IPS DF 6.9 (cell line): ENCODE data around the gene TMEM132C.

Source experiments
- DNase-seq: peaks from one replicate; pipeline ENCODE4 v3.0.0-alpha.2; 2013; ENCODE audit warnings: low read depth, low spot score
- H3K27ac ChIP-seq: one replicate; pipeline ENCODE4 v1.5.1; 2013; ENCODE audit warnings: low read length, control low read depth
- H3K27me3 ChIP-seq: 2 replicates; pipeline ENCODE4 v1.6.1; 2013; ENCODE audit warnings: mild to moderate bottlenecking, low read length; ENCODE audit not compliant: control insufficient read depth, insufficient read depth
- H3K36me3 ChIP-seq: 2 replicates; pipeline ENCODE4 v1.6.1; 2013; ENCODE audit warnings: low read length; ENCODE audit not compliant: control insufficient read depth, insufficient read depth
- H3K4me1 ChIP-seq: 2 replicates; pipeline ENCODE4 v1.6.1; 2013; ENCODE audit warnings: low read length; ENCODE audit not compliant: control insufficient read depth, insufficient read depth
- H3K4me3 ChIP-seq: 2 replicates; pipeline ENCODE4 v1.5.1; 2013; ENCODE audit warnings: mild to moderate bottlenecking, low read length
- H3K9me3 ChIP-seq: 2 replicates; pipeline ENCODE4 v1.6.1; 2013; ENCODE audit warnings: low read length, inconsistent platforms; ENCODE audit not compliant: control insufficient read depth, insufficient read depth
- WGBS: extraction: QIAGEN DNeasy Blood & Tissue Kit; methylation state at CpG from one replicate; pipeline ENCODE4 v1.1.7; 2013; ENCODE audit warnings: mixed read lengths, missing lambda C conversion rate; ENCODE audit not compliant: insufficient read length, insufficient coverage; 5-methylcytosine and 5-hydroxymethylcytosine counted together

Gene TMEM132C

GRCh38 chr12:128643155-128643554 is 376.2 kb downstream of the TMEM132C start:
- Histone ChIP-seq H3K36me3 (no peaks in the 10 kb centered on the region), H3K4me1 (no peaks in the 10 kb centered on the region), H3K27me3 (no peaks in the 10 kb centered on the region), H3K4me3 (no peak overlapping the region), H3K9me3 (peaks cover 7% of the 10 kb centered on the region), H3K27ac (no peak overlapping the region)
- no CpG with 5 or more reads among the region's 12 CpGs for WGBS
- DNase-seq, result no peak

- peaks cover 12% of the 10 kb centered on the region for H3K9me3 ChIP-seq
- no peaks in the 10 kb centered on the region for H3K27me3 ChIP-seq
- no peak overlapping the region for H3K4me3 ChIP-seq
- no peaks in the 10 kb centered on the region for H3K4me1 ChIP-seq
- WGBS, result no CpG with 5 or more reads among the region's 15 CpGs
- no peaks in the 10 kb centered on the region for H3K36me3 ChIP-seq
- peak; percentile 4 for DNase-seq
- no peak overlapping the region for H3K27ac ChIP-seq
These were observed 377.8 kb downstream of the TMEM132C start for GRCh38 chr12:128644664-128645296.

GRCh38 chr12:128649902-128650301 is 382.9 kb downstream of the TMEM132C start:
- Histone ChIP-seq H3K9me3 (peaks cover 23% of the 10 kb centered on the region), H3K27ac (no peak overlapping the region), H3K27me3 (no peaks in the 10 kb centered on the region), H3K4me1 (no peaks in the 10 kb centered on the region), H3K4me3 (no peak overlapping the region), H3K36me3 (no peaks in the 10 kb centered on the region)
- no peak for DNase-seq
- no CpG with 5 or more reads among the region's 1 CpG for WGBS

GRCh38 chr12:128652136-128652751 is 385.3 kb downstream of the TMEM132C start:
- H3K4me3 ChIP-seq, result no peak overlapping the region
- no peaks in the 10 kb centered on the region for H3K4me1 ChIP-seq
- no peak for DNase-seq
- no CpG with 5 or more reads among the region's 17 CpGs for WGBS
- peaks cover 33% of the 10 kb centered on the region for H3K9me3 ChIP-seq
- no peak overlapping the region for H3K27ac ChIP-seq
- no peaks in the 10 kb centered on the region for H3K36me3 ChIP-seq
- no peaks in the 10 kb centered on the region for H3K27me3 ChIP-seq

- Histone ChIP-seq H3K27ac (no peak overlapping the region), H3K27me3 (no peaks in the 10 kb centered on the region), H3K36me3 (no peaks in the 10 kb centered on the region), H3K4me3 (no peak overlapping the region), H3K9me3 (peaks cover 37% of the 10 kb centered on the region), H3K4me1 (no peaks in the 10 kb centered on the region)
- no CpG with 5 or more reads among the region's 8 CpGs for WGBS
- no peak for DNase-seq
These were observed 387.5 kb downstream of the TMEM132C start for GRCh38 chr12:128654468-128654867.

- no CpG with 5 or more reads among the region's 3 CpGs for WGBS
These were observed 390.4 kb downstream of the TMEM132C start for GRCh38 chr12:128657378-128657777.

GRCh38 chr12:128660532-128661225 is 393.7 kb downstream of the TMEM132C start:
- no peaks in the 10 kb centered on the region for H3K4me1 ChIP-seq
- no peaks in the 10 kb centered on the region for H3K36me3 ChIP-seq
- H3K9me3 ChIP-seq, result peaks cover 33% of the 10 kb centered on the region
- DNase-seq, result no peak
- H3K27me3 ChIP-seq, result no peaks in the 10 kb centered on the region
- no peak overlapping the region for H3K4me3 ChIP-seq
- no peak overlapping the region for H3K27ac ChIP-seq
- WGBS, result 100% methylated on average over 1 of the region's 7 CpGs

More at GRCh38 chr12:128657378-128657777, 390.4 kb downstream of the TMEM132C start:
- H3K27ac ChIP-seq, result no peak overlapping the region
- no peaks in the 10 kb centered on the region for H3K27me3 ChIP-seq
- H3K4me3 ChIP-seq, result no peak overlapping the region
- H3K4me1 ChIP-seq, result no peaks in the 10 kb centered on the region
- H3K9me3 ChIP-seq, result peaks cover 34% of the 10 kb centered on the region
- DNase-seq, result no peak
- H3K36me3 ChIP-seq, result no peaks in the 10 kb centered on the region

- no CpG with 5 or more reads among the region's 3 CpGs for WGBS
- no peak overlapping the region for H3K4me3 ChIP-seq
- H3K27ac ChIP-seq, result no peak overlapping the region
- H3K4me1 ChIP-seq, result no peaks in the 10 kb centered on the region
- H3K9me3 ChIP-seq, result peaks cover 34% of the 10 kb centered on the region
- H3K27me3 ChIP-seq, result no peaks in the 10 kb centered on the region
- no peak for DNase-seq
- no peaks in the 10 kb centered on the region for H3K36me3 ChIP-seq
These were observed 394.2 kb downstream of the TMEM132C start for GRCh38 chr12:128661226-128661569.

- WGBS, result no CpG with 5 or more reads among the region's 1 CpG
- H3K36me3 ChIP-seq, result no peaks in the 10 kb centered on the region
- no peaks in the 10 kb centered on the region for H3K27me3 ChIP-seq
- no peak for DNase-seq
- H3K9me3 ChIP-seq, result peaks cover 28% of the 10 kb centered on the region
- no peaks in the 10 kb centered on the region for H3K4me1 ChIP-seq
- no peak overlapping the region for H3K27ac ChIP-seq
- H3K4me3 ChIP-seq, result no peak overlapping the region
These were observed 395.1 kb downstream of the TMEM132C start for GRCh38 chr12:128662101-128662500.

- peaks cover 27% of the 10 kb centered on the region for H3K9me3 ChIP-seq
- H3K27me3 ChIP-seq, result no peaks in the 10 kb centered on the region
- no peaks in the 10 kb centered on the region for H3K4me1 ChIP-seq
- H3K27ac ChIP-seq, result no peak overlapping the region
- no peak for DNase-seq
- H3K36me3 ChIP-seq, result no peaks in the 10 kb centered on the region
- no peak overlapping the region for H3K4me3 ChIP-seq
- no CpG with 5 or more reads among the region's 9 CpGs for WGBS
These were observed 397.5 kb downstream of the TMEM132C start for GRCh38 chr12:128664501-128664900.
